Bronchial epithelial cell (primary cell): Measurements from ENCODE around the gene SEMA3G. TPM values are rescaled to one million over a fixed set of nuclear protein-coding genes. Genes with fewer than 3 reads are reported as not detected.

ENCODE experiments used
- DNase-seq: peaks from one replicate; pipeline ENCODE4 v3.0.0-alpha.2; 2010; ENCODE audit warnings: low read depth
- FAIRE-seq: peaks from 2 replicates; lab custom pipeline; 2011; peaks lifted over from hg19 to GRCh38; lab: Jason Lieb, UNC
- H3K27me3 ChIP-seq: 2 replicates; pipeline ENCODE4 v1.5.1; 2011; ENCODE audit warnings: low read length; ENCODE audit not compliant: control insufficient read depth, insufficient read depth
- H3K36me3 ChIP-seq: 2 replicates; pipeline ENCODE4 v1.5.1; 2011; ENCODE audit warnings: low read length; ENCODE audit not compliant: control insufficient read depth, insufficient read depth
- H3K4me3 ChIP-seq: 2 replicates; pipeline ENCODE4 v1.5.1; 2011; ENCODE audit warnings: mild to moderate bottlenecking, low read depth, low read length, control low read depth
- total RNA-seq: library from RNA; depleted of rRNA; stranded (reverse); fragments of >200 nt; gene quantifications from 2 replicates; pipeline ENCODE4 v1.2.1, GENCODE V29; 2014
- TF ChIP-seq, protein P1 (sequence below): IDR thresholded peaks from 2 replicates; pipeline ENCODE4 v1.5.1; 2011; ENCODE audit warnings: mild to moderate bottlenecking, moderate library complexity, low read length, control low read depth, inconsistent platforms; ENCODE audit not compliant: insufficient read depth, severe bottlenecking

Gene SEMA3G
- total RNA-seq, 1 donor from 2014 or later: under 0.01 TPM

GRCh38 chr3:52463416-52463815, 18.5 kb upstream of the SEMA3G start:
- no peaks in the 10 kb centered on the region for H3K27me3 ChIP-seq
- peaks cover 21% of the 10 kb centered on the region for H3K36me3 ChIP-seq
- no peak for DNase-seq
- TF ChIP-seq, protein P1, sequence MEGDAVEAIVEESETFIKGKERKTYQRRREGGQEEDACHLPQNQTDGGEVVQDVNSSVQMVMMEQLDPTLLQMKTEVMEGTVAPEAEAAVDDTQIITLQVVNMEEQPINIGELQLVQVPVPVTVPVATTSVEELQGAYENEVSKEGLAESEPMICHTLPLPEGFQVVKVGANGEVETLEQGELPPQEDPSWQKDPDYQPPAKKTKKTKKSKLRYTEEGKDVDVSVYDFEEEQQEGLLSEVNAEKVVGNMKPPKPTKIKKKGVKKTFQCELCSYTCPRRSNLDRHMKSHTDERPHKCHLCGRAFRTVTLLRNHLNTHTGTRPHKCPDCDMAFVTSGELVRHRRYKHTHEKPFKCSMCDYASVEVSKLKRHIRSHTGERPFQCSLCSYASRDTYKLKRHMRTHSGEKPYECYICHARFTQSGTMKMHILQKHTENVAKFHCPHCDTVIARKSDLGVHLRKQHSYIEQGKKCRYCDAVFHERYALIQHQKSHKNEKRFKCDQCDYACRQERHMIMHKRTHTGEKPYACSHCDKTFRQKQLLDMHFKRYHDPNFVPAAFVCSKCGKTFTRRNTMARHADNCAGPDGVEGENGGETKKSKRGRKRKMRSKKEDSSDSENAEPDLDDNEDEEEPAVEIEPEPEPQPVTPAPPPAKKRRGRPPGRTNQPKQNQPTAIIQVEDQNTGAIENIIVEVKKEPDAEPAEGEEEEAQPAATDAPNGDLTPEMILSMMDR: no peak
- no peak overlapping the region for H3K4me3 ChIP-seq
- no peak for FAIRE-seq

GRCh38 chr3:52461874-52462273, 17.0 kb upstream of the SEMA3G start:
- no peaks in the 10 kb centered on the region for H3K27me3 ChIP-seq
- no peak for DNase-seq
- TF ChIP-seq, protein P1: no peak
- H3K36me3 ChIP-seq: peaks cover 20% of the 10 kb centered on the region
- H3K4me3 ChIP-seq: no peak overlapping the region
- no peak for FAIRE-seq

- peaks cover 16% of the 10 kb centered on the region for H3K36me3 ChIP-seq
These were observed 14.1 kb upstream of the SEMA3G start for GRCh38 chr3:52458770-52459545.

GRCh38 chr3:52458031-52458760, 13.3 kb upstream of the SEMA3G start:
- peaks cover 16% of the 10 kb centered on the region for H3K36me3 ChIP-seq
- H3K27me3 ChIP-seq: no peaks in the 10 kb centered on the region
- no peak overlapping the region for H3K4me3 ChIP-seq
- TF ChIP-seq, protein P1: no peak
- DNase-seq: peak; percentile 57
- FAIRE-seq: peak; percentile 23

More at GRCh38 chr3:52458770-52459545, 14.1 kb upstream of the SEMA3G start:
- Histone ChIP-seq H3K4me3 (no peak overlapping the region), H3K27me3 (no peaks in the 10 kb centered on the region)
- no peak for FAIRE-seq
- TF ChIP-seq, protein P1: no peak
- DNase-seq: no peak

DNA sequence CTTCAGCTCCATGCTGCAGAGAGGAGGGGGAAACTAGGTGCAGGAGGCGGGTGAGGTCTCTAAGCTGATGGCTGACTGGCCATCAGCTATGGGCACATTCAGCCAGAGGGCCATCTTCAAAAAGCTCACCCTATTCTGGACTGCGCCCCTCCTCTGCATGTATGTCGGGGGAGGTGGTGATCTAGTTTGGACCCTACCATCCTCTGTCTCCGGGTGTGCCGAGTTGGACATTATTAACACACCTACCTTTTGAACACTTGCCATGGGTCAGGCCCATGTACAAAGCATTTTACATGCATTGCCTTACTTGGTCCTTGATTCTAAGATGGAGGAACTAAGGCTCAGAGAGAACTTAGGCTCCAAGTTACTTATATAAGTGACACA, 11.9 kb upstream of the SEMA3G start:
- FAIRE-seq (no peak), DNase-seq (no peak)
- Histone ChIP-seq H3K4me3 (peak overlapping the region; percentile 76), H3K27me3 (no peaks in the 10 kb centered on the region), H3K36me3 (peaks cover 12% of the 10 kb centered on the region)
- TF ChIP-seq, protein P1: no peak
